NCI-H1105 (cell line): ENCODE results near the gene LYSMD3.

ENCODE experiments used
- DNase-seq: peaks from one replicate; lab custom pipeline; 2025; lab: John Stamatoyannopoulos, UW

Gene LYSMD3

GRCh38 chr5:90479611-90480385 lies 49.6 kb downstream of the LYSMD3 start:
- DNase-seq = no peak

- DNase-seq = no peak
Measured at GRCh38 chr5:90477621-90478215, 51.7 kb downstream of the LYSMD3 start.

GRCh38 chr5:90477073-90477472 lies 52.3 kb downstream of the LYSMD3 start:
- no peak for DNase-seq

- DNase-seq = no peak
Measured at GRCh38 chr5:90476391-90476790, 53.0 kb downstream of the LYSMD3 start.

GRCh38 chr5:90475436-90475980 lies 53.9 kb downstream of the LYSMD3 start:
- DNase-seq = no peak

- peak; percentile 80 for DNase-seq
Measured at GRCh38 chr5:90474235-90475107, 54.9 kb downstream of the LYSMD3 start, which contains the start of the genes MBLAC2 and POLR3G. MBLAC2 (minus strand) TSS chr5:90474771; CDS start chr5:90474292, 479 bp downstream. POLR3G (plus strand) TSS chr5:90474864; CDS start chr5:90485568, 10,704 bp downstream.

- no peak for DNase-seq
Measured at GRCh38 chr5:90473396-90474234, 55.8 kb downstream of the LYSMD3 start.

- no peak for DNase-seq
Measured at GRCh38 chr5:90472783-90473395, 56.5 kb downstream of the LYSMD3 start.
